SK-N-SH (cell line): ENCODE data around the gene ADAMTS16. TPM values are rescaled to one million over a fixed set of nuclear protein-coding genes. Genes with fewer than 3 reads are reported as not detected.

Experiments used
- CTCF ChIA-PET: fragments of 300-600, 350-600 bp; formaldehyde crosslinking; extraction: SDS; loops from one replicate; lab custom pipeline; 2021; lab: Yijun Ruan, JAX
- POLR2A ChIA-PET: fragments of 350-600 bp; sonication (Branson Sonifier 250); formaldehyde crosslinking; extraction: SDS; loops from one replicate; lab custom pipeline; 2020; ENCODE audit warnings: antibody characterized with exemption, inconsistent platforms; lab: Yijun Ruan, JAX
- DNase-seq: peaks from one replicate; pipeline ENCODE4 v3.0.0; 2012
- H2AFZ ChIP-seq: fragments of 200-600 bp; sonication (generic); 2 replicates; pipeline ENCODE4 v1.8.1; 2016; ENCODE audit warnings: antibody characterized with exemption, mild to moderate bottlenecking, low read depth
- H3F3A ChIP-seq: fragments of 200-600 bp; sonication (generic); replicated peaks from 2 replicates; pipeline ENCODE3; 2016; ENCODE audit warnings: antibody characterized with exemption, mild to moderate bottlenecking; ENCODE audit not compliant: insufficient read depth
- H3K27ac ChIP-seq, 2 experiments: fragments of 200-500 bp in 1 of 2; fragments of 200-600 bp in 1 of 2; sonication (Bioruptor generic) in 1 of 2; sonication (generic), shearing (Covaris generic) in 1 of 2; 2 replicates each; pipeline versions ENCODE4 v1.5.1 to v1.6.1; 2014 to 2016; ENCODE audit warnings: low read depth in 2 of 2, inconsistent platforms in 1 of 2, low read length in 1 of 2, mild to moderate bottlenecking in 1 of 2, mixed read lengths in 1 of 2
- H3K27me3 ChIP-seq: fragments of 200-600 bp; sonication (generic), shearing (Covaris generic); 2 replicates; pipeline ENCODE4 v1.6.1; 2016; ENCODE audit warnings: mixed run types; ENCODE audit not compliant: insufficient read depth
- H3K36me3 ChIP-seq, 2 experiments: fragments of 200-500 bp in 1 of 2; fragments of 200-600 bp in 1 of 2; sonication (Bioruptor generic) in 1 of 2; sonication (generic) in 1 of 2; replicated peaks in 1 of 2; 2 replicates each; pipeline versions ENCODE3 to v1.5.1; 2014 to 2016; ENCODE audit warnings: low read length in 1 of 2, mild to moderate bottlenecking in 1 of 2; ENCODE audit not compliant: insufficient read depth in 2 of 2, control insufficient read depth in 1 of 2
- H3K4me1 ChIP-seq, 2 experiments: fragments of 200-500 bp in 1 of 2; fragments of 200-600 bp in 1 of 2; sonication (Bioruptor generic) in 1 of 2; sonication (generic), shearing (Covaris generic) in 1 of 2; 2 replicates each; pipeline versions ENCODE4 v1.5.1 to v1.6.1; 2014 to 2016; ENCODE audit warnings: low read depth in 1 of 2, low read length in 1 of 2, mixed run types in 1 of 2; ENCODE audit not compliant: insufficient read depth in 2 of 2, control insufficient read depth in 1 of 2
- H3K4me2 ChIP-seq: fragments of 200-600 bp; sonication (generic), shearing (Covaris generic); 2 replicates; pipeline ENCODE4 v1.6.1; 2017; ENCODE audit warnings: mixed run types
- H3K4me3 ChIP-seq, 2 experiments: fragments of 200-500 bp in 1 of 2; fragments of 200-600 bp in 1 of 2; sonication (Bioruptor generic) in 1 of 2; sonication (generic), shearing (Covaris generic) in 1 of 2; 2 replicates each; pipeline versions ENCODE4 v1.5.1 to v1.8.1; 2014 to 2016; ENCODE audit warnings: low read depth in 2 of 2, inconsistent platforms in 1 of 2, low read length in 1 of 2, mild to moderate bottlenecking in 1 of 2, mixed read lengths in 1 of 2, moderate library complexity in 1 of 2
- H3K79me2 ChIP-seq: fragments of 200-600 bp; sonication (generic); 2 replicates; pipeline ENCODE4 v1.8.1; 2017; ENCODE audit warnings: mild to moderate bottlenecking; ENCODE audit not compliant: insufficient read depth
- H3K9ac ChIP-seq: fragments of 200-600 bp; sonication (generic); 2 replicates; pipeline ENCODE4 v1.6.1; 2017; ENCODE audit warnings: mixed run types
- H3K9me2 ChIP-seq: fragments of 200-600 bp; sonication (generic); 2 replicates; pipeline ENCODE4 v1.6.1; 2017; ENCODE audit warnings: mixed run types
- H3K9me3 ChIP-seq: fragments of 200-600 bp; sonication (generic); 2 replicates; pipeline ENCODE4 v1.6.1; 2017; ENCODE audit warnings: mixed run types, mild to moderate bottlenecking, moderate library complexity
- H4K20me1 ChIP-seq: fragments of 200-600 bp; sonication (generic); 2 replicates; pipeline ENCODE4 v1.6.1; 2017; ENCODE audit warnings: mild to moderate bottlenecking, mixed run types; ENCODE audit not compliant: insufficient read depth
- CHD2 ChIP-seq: fragments of 150-350 bp; IDR thresholded peaks from 2 replicates; pipeline ENCODE4 v1.6.1; 2018; ENCODE audit warnings: low read length; ENCODE audit not compliant: partially characterized antibody
- ELF1 ChIP-seq: IDR thresholded peaks from 2 replicates; pipeline ENCODE4 v1.4.0; 2012
- EP300 ChIP-seq, 2 experiments: IDR thresholded peaks; 2 replicates each; pipeline versions ENCODE4 v1.4.0 to v1.6.1; 2012; ENCODE audit warnings: borderline replicate concordance in 1 of 2, low read depth in 1 of 2, low read length in 1 of 2
- FOSL2 ChIP-seq: IDR thresholded peaks from 2 replicates; pipeline ENCODE4 v1.4.0; 2012; ENCODE audit warnings: low read depth, mild to moderate bottlenecking, moderate library complexity, borderline replicate concordance
- GATA2 ChIP-seq: sonication (generic); formaldehyde crosslinking; IDR thresholded peaks from 2 replicates; pipeline ENCODE4 v1.5.0; 2020; ENCODE audit warnings: mild to moderate bottlenecking, missing genetic modification reagents
- MXI1 ChIP-seq: IDR thresholded peaks from 2 replicates; pipeline ENCODE4 v1.6.1; 2012; ENCODE audit warnings: mild to moderate bottlenecking, low read depth, low read length, improper control_type of control experiment
- RCOR1 ChIP-seq: fragments of 150-350 bp; IDR thresholded peaks from 2 replicates; pipeline ENCODE4 v1.6.1; 2017; ENCODE audit warnings: antibody characterized with exemption, low read length
- RFX5 ChIP-seq: IDR thresholded peaks from 2 replicates; pipeline ENCODE4 v1.6.1; 2012; ENCODE audit warnings: mild to moderate bottlenecking, improper control_type of control experiment, low read length
- RXRA ChIP-seq: IDR thresholded peaks from 2 replicates; pipeline ENCODE4 v1.4.0; 2012; ENCODE audit warnings: low read depth, mild to moderate bottlenecking, borderline replicate concordance
- SMC3 ChIP-seq: IDR thresholded peaks from 2 replicates; pipeline ENCODE4 v1.6.1; 2012; ENCODE audit warnings: low read depth, low read length, improper control_type of control experiment
- TEAD4 ChIP-seq: IDR thresholded peaks from 2 replicates; pipeline ENCODE4 v1.4.0; 2012; ENCODE audit warnings: mild to moderate bottlenecking, borderline replicate concordance; ENCODE audit not compliant: insufficient read depth
- YY1 ChIP-seq: IDR thresholded peaks from 2 replicates; pipeline ENCODE4 v1.4.0; 2012; ENCODE audit warnings: low read depth, mild to moderate bottlenecking
- WGBS: methylation state at CpG from one replicate; pipeline ENCODE4 v1.1.6; 2017; ENCODE audit warnings: low lambda C conversion rate; 5-methylcytosine and 5-hydroxymethylcytosine counted together
- polyA plus RNA-seq, 3 experiments: library from polyadenylated mRNA; depleted of rRNA; stranded (reverse); fragments of >200 nt; gene quantifications; 2 replicates each; pipeline ENCODE4 v1.2.3, GENCODE V29; 2012
- TF ChIP-seq, protein P1 (sequence below): IDR thresholded peaks from 2 replicates; pipeline ENCODE4 v1.4.0; 2012; ENCODE audit warnings: low read depth, borderline replicate concordance

Gene ADAMTS16
- polyA plus RNA-seq, 1 of the 3 experiments (the other 2 are of a cell fraction), result not detected

DNA sequence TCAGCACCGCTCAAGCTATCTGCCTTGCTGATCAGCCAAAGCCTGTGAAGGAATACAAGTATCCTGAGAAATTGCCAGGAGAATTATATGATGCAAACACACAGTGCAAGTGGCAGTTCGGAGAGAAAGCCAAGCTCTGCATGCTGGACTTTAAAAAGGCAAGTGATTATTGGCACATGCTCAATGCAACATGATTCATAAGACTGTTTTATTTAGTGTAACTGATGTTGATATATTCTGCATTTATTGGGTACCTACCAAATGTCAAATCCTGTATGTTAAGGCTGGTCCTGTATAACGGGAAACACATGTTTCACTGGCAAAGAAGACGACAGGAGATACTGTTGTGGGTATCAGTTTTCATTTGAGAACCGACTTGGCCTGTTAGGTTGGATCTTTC, 69.0 kb downstream of the ADAMTS16 start (continued):
- TF ChIP-seq ELF1, result no peak
- TF ChIP-seq TEAD4, result no peak
- TF ChIP-seq SMC3, result no peak
- TF ChIP-seq MXI1, result no peak
- TF ChIP-seq EP300 (IDR thresholded peaks at IDR 0.05; ENCODE audit: borderline replicate concordance in 1 of 2, low read depth in 1 of 2, low read length in 1 of 2), result no peak

DNA sequence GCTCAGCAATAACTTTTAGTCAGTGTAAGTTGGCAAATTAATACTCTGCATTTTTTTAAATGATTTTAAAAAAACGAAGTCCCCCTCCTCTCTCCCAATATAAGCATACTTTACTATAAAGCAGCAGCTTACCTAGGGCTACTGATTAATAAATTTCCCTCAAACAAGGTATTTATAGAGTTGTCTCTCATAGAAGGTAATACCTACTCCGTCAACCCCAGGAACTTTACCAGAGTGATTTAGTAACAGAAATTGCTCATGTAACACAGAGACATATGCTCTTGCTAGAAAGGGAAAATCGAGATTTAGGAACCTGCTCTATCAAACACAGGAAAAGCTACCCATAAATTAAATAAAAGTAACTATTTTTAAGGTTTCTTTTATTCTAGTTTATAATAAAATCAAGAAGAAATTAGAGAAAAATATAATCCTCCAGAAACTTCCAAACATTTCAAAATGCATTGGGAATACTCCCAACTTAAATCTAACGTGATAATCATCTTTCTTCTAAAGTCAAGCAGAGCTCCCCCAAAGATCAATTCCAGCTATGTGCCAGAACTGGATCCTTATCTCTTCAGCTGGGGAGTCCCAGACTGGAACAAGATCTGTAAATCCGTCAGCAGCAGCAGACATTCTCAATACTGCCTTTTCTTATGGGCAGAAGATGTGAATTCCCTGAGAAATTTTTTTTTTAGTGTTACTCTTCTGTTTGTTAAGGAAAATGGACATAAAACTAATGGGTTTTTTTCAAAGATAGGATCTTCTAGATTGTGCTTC, 69.6 kb downstream of the ADAMTS16 start:
- CTCF ChIA-PET, result interaction anchor here (0.9 kb wide), 1 partner anchor 117 kb away, joined by 3 read pairs; no protein-coding TSS in a partner anchor
- Histone ChIP-seq H3K9me3 (no peaks in the 10 kb centered on the region), H3K27ac (no peak overlapping the region), H3K79me2 (no peaks in the 10 kb centered on the region), H3K27me3 (no peaks in the 10 kb centered on the region), H3K4me1 (no peaks in the 10 kb centered on the region; a peak in 1 of 4 replicates)
- WGBS, result 35% methylated on average over 5 of the region's 5 CpGs
- TF ChIP-seq, protein P1, sequence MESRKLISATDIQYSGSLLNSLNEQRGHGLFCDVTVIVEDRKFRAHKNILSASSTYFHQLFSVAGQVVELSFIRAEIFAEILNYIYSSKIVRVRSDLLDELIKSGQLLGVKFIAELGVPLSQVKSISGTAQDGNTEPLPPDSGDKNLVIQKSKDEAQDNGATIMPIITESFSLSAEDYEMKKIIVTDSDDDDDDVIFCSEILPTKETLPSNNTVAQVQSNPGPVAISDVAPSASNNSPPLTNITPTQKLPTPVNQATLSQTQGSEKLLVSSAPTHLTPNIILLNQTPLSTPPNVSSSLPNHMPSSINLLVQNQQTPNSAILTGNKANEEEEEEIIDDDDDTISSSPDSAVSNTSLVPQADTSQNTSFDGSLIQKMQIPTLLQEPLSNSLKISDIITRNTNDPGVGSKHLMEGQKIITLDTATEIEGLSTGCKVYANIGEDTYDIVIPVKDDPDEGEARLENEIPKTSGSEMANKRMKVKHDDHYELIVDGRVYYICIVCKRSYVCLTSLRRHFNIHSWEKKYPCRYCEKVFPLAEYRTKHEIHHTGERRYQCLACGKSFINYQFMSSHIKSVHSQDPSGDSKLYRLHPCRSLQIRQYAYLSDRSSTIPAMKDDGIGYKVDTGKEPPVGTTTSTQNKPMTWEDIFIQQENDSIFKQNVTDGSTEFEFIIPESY, result no peak
- peak; percentile 35; the same call in 1 of the 2 replicates for TF ChIP-seq GATA2
- TF ChIP-seq FOSL2, result no peak
- TF ChIP-seq, all 33 proteins: peak for 1
- H3K4me2 ChIP-seq, result 0 out of 2 replicates have a peak overlapping the region, but pooled peaks have one; percentile 43
- H3K36me3 ChIP-seq, result no peaks in the 10 kb centered on the region
- no peak overlapping the region for H3K9ac ChIP-seq
- no peaks in the 10 kb centered on the region for H4K20me1 ChIP-seq
- no peak overlapping the region for H3K4me3 ChIP-seq
- no peak overlapping the region for H2AFZ ChIP-seq
- no peaks in the 10 kb centered on the region for H3F3A ChIP-seq
- H3K9me2 ChIP-seq, result no peaks in the 10 kb centered on the region
- DNase-seq, result no peak
- POLR2A ChIA-PET, result interaction anchor here (0.6 to 1.4 kb wide), 2 partner anchors 14 to 330 kb away, joined by 3 read pairs; no protein-coding TSS in a partner anchor

- no peaks in the 10 kb centered on the region for H3K79me2 ChIP-seq
- ChIA-PET POLR2A (no interaction called here), CTCF (no interaction called here)
- H3K9me3 ChIP-seq, result no peaks in the 10 kb centered on the region
- H3F3A ChIP-seq, result no peaks in the 10 kb centered on the region
- no peaks in the 10 kb centered on the region for H3K36me3 ChIP-seq
- H3K9ac ChIP-seq, result no peak overlapping the region
- DNase-seq, result no peak
- H3K9me2 ChIP-seq, result no peaks in the 10 kb centered on the region
- H2AFZ ChIP-seq, result no peak overlapping the region
- WGBS, result 39% methylated on average over 1 of the region's 1 CpG
- no peaks in the 10 kb centered on the region; a peak in 1 of 4 replicates for H3K4me1 ChIP-seq
- H3K27ac ChIP-seq, result no peak overlapping the region
- no peak overlapping the region for H3K4me2 ChIP-seq
- no peak for TF ChIP-seq RXRA
- TF ChIP-seq EP300 (IDR thresholded peaks at IDR 0.05; ENCODE audit: borderline replicate concordance in 1 of 2, low read depth in 1 of 2, low read length in 1 of 2), result no peak
- TF ChIP-seq RFX5, result no peak
- TF ChIP-seq CHD2, result no peak
- TF ChIP-seq YY1, result no peak
- TF ChIP-seq RCOR1, result no peak
- TF ChIP-seq SMC3, result no peak
- no peak overlapping the region for H3K4me3 ChIP-seq
- H3K27me3 ChIP-seq, result no peaks in the 10 kb centered on the region
- no peaks in the 10 kb centered on the region for H4K20me1 ChIP-seq
Observed at GRCh38 chr5:5217371-5217770, 77.2 kb downstream of the ADAMTS16 start.
